Fibroblast of skin of left biceps (primary cell): ENCODE measurements around the gene ARSA.
A peak's percentile ranks its signal among the peaks of the same experiment; 100 is the strongest.
"Not testable (repeated sequence)": the region's sequence is repeated elsewhere in the genome, so short reads cannot be mapped to it uniquely, and the experiment has no call there.

Experiments
- DNase-seq, 2 experiments: peaks; one replicate each; pipeline ENCODE4 v3.0.0-alpha.2; 2013; ENCODE audit warnings: low read depth in 2 of 2

Gene ARSA

GRCh38 chr22:50627642-50628542 lies at the start of gene ARSA:
Gene ARSA (minus strand): TSS chr22:50628152. CDS start chr22:50627779, 373 bp downstream.
- peak; percentile 42 to 51 for DNase-seq

DNA sequence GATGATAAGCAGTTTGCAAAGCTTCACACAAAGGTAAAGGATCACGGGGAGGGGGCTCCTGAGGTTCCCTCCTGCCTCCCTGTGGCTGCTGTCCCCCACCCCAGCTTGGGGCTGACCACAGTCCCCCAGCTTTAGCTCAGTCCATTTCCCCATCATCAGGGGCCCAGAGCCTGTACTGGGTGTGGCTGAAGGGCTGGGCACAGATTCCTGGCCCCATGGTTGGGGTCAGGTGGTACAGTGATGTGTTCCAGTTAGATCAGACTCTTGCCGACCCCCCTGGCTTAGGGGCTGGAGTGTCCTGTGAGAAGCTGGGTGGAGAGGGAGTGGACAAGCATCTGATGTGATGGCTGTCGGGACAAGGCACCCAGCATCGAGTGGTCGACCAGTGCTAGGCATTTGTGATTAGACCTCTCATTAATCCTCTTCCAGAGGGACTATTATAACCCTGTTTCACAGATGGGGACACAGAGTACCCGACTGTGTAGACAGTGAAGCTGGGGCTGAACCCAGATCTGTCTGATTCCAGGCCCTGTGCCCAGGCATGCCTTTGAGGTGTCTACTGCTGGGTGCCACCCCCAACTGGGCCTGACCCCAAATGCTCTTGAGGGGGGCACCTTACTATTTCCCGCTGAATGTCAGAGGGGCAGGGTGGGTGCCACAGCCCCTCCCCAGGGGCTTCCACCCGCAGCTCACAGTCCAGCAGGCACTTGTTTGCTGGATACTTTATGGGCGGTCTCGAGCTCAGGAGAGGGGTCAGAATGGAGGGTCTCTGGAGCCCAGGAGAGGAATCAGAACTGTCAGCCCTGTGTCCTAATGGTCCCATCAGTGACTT lies 48.9 kb upstream of the ARSA start:
- no peak for DNase-seq

DNA sequence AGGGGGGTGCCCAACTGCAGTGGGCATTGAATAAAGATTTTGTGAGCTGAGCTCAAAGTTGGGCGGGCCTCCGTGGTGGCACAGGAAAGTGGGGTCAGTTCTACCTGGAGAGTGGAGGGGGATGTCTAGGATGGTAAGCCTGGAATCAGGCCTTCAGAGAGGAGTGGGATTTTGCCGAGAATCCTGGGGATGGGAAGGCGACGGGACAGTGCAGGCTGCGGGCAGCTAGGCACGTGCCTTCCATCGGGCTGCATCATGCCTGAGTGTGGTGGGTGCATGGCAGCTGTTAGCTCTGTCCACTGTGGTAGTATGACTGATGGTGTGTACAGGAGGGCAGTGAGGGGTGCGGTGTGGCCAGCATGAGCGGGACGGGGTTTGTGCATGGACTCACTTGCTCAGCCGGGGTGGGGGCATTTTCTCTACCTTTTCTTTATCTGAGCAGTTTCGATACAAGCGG lies 48.3 kb upstream of the ARSA start:
- no peak for DNase-seq

- no peak for DNase-seq
Measured at GRCh38 chr22:50675553-50676179, 47.7 kb upstream of the ARSA start.

- no peak for DNase-seq
Measured at GRCh38 chr22:50674606-50675552, 46.9 kb upstream of the ARSA start.

DNA sequence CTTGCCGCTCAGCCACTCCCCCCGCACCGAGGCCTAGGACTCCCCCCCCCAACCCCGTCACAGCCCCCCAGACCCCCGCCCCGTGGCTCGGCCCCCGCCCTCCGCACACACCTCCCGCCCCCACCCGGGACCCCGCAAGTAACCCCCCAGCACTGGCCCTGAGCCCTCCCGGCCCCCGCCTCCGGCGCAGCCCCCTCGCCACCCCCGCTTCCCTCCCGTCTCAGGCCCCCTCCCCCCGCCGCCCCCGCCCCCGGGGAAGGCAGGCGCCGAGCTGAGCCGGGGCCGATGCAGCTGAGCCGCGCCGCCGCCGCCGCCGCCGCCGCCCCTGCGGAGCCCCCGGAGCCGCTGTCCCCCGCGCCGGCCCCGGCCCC lies 46.2 kb upstream of the ARSA start:
- no peak for DNase-seq

- DNase-seq, result no peak
Measured at GRCh38 chr22:50673231-50674129, 45.5 kb upstream of the ARSA start.

GRCh38 chr22:50672471-50673230 lies 44.7 kb upstream of the ARSA start, which contains the start of gene SHANK3:
Gene SHANK3 (plus strand): TSS chr22:50672823.
- no peak for DNase-seq

- no peak for DNase-seq
Measured at GRCh38 chr22:50672041-50672440, 44.1 kb upstream of the ARSA start.

DNA sequence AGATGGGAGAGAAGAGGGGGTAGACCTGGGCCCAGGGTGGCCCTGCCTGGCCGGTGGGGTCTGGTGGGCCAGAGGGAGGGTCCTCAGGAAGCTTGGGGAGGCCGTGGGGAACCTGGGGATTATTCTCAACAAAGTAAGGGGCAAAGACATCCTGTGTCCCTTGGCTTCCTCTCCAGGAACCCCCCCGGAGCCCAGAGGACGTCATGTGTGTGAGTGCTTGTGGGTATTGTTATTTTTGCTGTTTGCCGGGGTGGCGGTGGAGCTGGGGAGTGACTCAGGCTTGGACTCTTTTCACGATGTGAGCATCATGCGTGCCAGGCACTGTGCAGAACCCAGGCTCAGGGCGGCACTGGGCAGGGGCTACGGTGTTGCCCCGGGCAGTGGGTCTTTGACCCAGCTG lies 43.7 kb upstream of the ARSA start:
- no peak for DNase-seq

GRCh38 chr22:50670914-50671538 lies 43.1 kb upstream of the ARSA start:
- no peak for DNase-seq

DNA sequence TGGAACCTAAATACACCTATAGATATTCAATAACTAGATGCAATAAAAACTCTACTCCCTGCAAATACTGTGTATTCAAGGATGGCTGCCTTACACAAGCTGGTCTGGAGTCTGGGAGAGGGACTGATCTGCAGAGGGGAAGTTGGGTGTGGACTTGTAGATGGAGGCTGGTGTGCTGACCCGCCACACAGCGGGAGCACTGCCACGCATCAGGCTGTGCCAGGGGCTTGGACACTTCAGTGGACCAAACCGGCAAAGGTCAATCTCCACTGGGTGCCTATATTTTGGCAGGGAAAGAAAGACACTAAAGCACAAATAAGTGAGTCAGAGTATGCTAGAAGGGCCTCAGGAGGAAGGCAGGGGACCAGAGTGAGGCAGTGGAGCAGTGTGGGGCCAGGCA lies 42.6 kb upstream of the ARSA start:
- DNase-seq, result no peak

- no peak for DNase-seq
Measured at GRCh38 chr22:50665738-50666137, 37.8 kb upstream of the ARSA start.

DNA sequence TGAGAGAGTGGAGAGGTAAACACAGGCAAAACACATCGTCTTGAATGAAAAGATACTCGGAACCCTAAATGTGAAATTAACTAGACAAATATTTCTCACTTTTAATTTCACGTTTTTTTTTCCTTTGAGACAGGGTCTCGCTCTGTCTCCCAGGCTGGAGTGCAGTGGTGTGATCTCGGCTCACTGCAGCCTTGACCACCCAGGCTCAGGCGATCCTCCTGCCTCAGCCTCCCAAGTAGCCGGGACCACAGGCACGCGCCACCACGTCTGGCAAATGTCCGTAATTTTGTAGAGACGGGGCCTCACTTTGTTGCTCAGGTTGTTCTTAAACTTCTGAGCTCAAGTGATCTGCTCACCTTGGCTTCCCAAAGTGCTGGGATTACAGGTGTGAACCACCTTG lies 37.3 kb upstream of the ARSA start:
- DNase-seq, result no peak

GRCh38 chr22:50660306-50660705 lies 32.4 kb upstream of the ARSA start:
- DNase-seq, result no peak

DNA sequence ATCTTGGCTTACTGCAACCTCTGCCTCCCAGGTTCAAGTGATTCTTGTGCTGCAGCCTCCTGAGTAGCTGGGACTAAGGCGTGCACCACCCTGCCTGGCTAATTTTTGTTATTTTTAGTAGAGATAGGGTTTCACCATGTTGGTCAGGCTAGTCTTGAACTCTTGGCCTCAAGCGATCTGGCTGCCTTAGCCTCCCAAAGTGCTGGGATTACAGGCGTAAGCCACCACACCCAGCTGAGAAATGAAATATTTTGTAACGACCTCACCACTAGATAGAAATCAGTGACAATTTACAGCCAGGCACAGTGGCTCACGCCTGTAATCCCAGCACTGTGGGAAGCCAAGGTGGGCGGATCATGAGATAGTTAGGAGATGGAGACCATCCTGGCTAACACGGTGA lies 31.8 kb upstream of the ARSA start:
- DNase-seq, result not testable (repeated sequence)

DNA sequence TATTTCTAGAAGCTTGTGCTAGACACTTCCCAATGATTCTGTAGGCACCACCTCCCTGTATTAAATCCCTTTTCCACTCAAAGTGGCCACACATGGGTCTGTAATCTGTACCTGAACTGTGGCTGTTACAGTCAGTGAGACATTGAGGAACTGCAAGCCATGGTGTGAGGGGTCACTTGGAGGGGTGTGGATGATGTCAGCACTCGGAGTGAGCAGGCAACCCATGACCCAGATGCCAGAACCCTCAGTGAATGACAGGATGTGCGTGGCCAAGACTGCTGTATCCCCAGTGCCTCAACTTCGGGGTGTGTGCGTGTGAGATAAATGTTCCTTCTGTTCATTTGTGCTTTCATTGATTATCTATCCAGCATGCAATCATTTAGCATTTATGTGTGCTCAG lies 30.0 kb upstream of the ARSA start:
- no peak for DNase-seq

DNA sequence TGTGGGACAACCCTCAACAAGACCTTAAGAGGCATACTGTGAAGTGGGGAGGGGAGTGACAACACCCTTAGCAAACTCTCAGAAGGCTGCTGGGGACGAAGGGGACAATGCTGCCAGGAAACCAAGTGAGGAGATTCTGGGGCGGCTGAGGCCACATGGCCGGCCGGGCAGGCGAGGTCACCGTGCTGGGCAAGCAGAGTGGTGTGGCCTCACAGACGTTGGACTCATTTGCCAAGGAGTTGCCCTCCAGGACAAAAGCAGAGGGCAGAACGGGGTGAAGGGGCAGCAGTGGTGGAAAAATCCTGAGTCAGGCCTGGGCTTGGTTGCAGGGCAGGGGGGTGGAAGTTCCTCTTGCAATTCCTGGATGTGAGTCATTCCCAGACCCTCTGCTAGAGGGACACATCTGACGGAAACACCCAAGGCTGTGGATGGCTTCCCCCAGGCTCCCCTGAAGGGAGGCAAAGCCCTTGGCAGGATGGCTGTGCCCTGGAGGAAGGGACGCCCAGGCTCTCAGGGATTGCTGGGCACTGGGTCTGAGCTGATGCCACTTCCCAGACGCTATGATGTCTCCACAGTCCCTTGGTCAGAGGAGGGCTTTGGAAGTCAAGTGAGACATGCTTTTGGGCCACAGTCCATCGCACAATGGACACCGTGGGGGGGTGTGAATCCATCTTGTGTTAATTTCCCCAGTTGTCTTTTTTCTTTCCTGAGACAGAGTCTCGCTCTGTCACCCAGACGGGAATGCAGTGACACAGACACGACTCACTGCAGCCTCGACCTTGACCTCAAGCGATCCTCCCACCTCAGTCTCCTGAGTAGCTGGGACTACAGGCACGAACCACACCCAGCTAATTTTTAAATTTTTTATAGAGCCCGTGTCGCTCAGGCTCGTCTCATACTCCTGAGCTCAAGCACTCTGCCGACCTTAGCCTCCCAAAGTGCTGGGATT lies 28.4 kb upstream of the ARSA start:
- DNase-seq, result peak; percentile 12 to 17
